ENCODE results near the gene SCCPDH.

The SCCPDH gene

GRCh38 chr1:246768403-246769020 is 44.3 kb downstream of the SCCPDH start:
- no peak overlapping the region for H3K4me3 ChIP-seq (ENCODE audit: low read depth, low read length)
- DNase-seq (ENCODE audit: low read depth), result no peak
- no peak for TF ChIP-seq CTCF (IDR thresholded peaks at IDR 0.05; ENCODE audit: insufficient read depth, low read depth, low read length, missing control alignments)

GRCh38 chr1:246769306-246769705 is 45.1 kb downstream of the SCCPDH start:
- H3K4me3 ChIP-seq (ENCODE audit: low read depth, low read length), result no peak overlapping the region
- no peak for DNase-seq (ENCODE audit: low read depth)
- TF ChIP-seq CTCF (IDR thresholded peaks at IDR 0.05; ENCODE audit: insufficient read depth, low read depth, low read length, missing control alignments), result no peak

GRCh38 chr1:246771366-246771765 is 47.2 kb downstream of the SCCPDH start:
- H3K4me3 ChIP-seq (ENCODE audit: low read depth, low read length), result no peak overlapping the region
- no peak for DNase-seq (ENCODE audit: low read depth)
- no peak for TF ChIP-seq CTCF (IDR thresholded peaks at IDR 0.05; ENCODE audit: insufficient read depth, low read depth, low read length, missing control alignments)

- no peak for TF ChIP-seq CTCF (IDR thresholded peaks at IDR 0.05; ENCODE audit: insufficient read depth, low read depth, low read length, missing control alignments)
- no peak for DNase-seq (ENCODE audit: low read depth)
- H3K4me3 ChIP-seq (ENCODE audit: low read depth, low read length), result no peak overlapping the region
Observed at GRCh38 chr1:246772686-246773085, 48.5 kb downstream of the SCCPDH start.

- no peak overlapping the region for H3K4me3 ChIP-seq (ENCODE audit: low read depth, low read length)
- no peak for TF ChIP-seq CTCF (IDR thresholded peaks at IDR 0.05; ENCODE audit: insufficient read depth, low read depth, low read length, missing control alignments)
- DNase-seq (ENCODE audit: low read depth), result peak; percentile 62
Observed at GRCh38 chr1:246773213-246773641, 49.0 kb downstream of the SCCPDH start.

GRCh38 chr1:246775531-246776385 is 51.5 kb downstream of the SCCPDH start:
- no peak for DNase-seq (ENCODE audit: low read depth)
- H3K4me3 ChIP-seq (ENCODE audit: low read depth, low read length), result no peak overlapping the region
- TF ChIP-seq CTCF (IDR thresholded peaks at IDR 0.05; ENCODE audit: insufficient read depth, low read depth, low read length, missing control alignments), result no peak
